ENCODE data around the gene ARHGAP26. TPM values are rescaled to one million over a fixed set of nuclear protein-coding genes. Genes with fewer than 3 reads are reported as not detected.

ARHGAP26 gene
- polyA plus RNA-seq, 3 donors = 26.5 to 56.8 (median 28.7) TPM

DNA sequence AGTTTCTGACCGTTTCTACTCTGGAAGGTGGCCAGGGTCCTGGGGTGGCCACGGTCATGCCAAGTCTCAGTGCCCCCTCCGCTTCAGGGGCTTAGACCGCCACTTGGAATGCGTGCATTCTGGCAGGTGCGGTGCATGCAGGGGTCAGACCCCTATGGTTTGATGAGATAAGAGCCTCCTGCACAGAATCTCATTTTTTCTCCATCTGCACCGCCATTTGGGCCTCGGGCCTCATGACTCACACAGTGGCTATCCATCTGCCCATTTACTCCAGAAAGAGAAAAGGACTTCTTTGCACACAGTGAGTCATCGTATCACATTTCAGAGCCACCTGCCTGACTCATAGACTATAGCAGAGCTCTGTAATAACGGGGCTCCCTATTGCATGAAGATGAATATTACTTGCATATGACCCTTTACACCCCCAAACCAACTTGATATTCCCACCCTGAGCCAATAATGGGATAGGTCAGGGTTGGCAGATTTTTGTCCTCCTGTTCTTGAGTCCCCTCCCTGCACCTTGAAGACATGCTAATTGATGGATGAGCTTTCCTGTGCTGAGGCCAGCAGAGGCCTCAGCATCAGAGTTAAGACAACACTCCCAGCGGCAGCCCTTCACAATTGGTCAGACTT lies 475.9 kb downstream of the ARHGAP26 start:
- Histone ChIP-seq H3K79me2 (ENCODE audit: insufficient read depth, low read length) (no peaks in the 10 kb centered on the region), H3K27me3 (ENCODE audit: control insufficient read depth in 2 of 2, insufficient read depth in 2 of 2, low read length in 2 of 2) (no peaks in the 10 kb centered on the region), H3K9ac (ENCODE audit: insufficient read depth, low read length, poor library complexity, severe bottlenecking) (no peak overlapping the region), H3K4me3 (replicated peaks in 1 of 3; ENCODE audit: low read depth in 2 of 3, low read length in 3 of 3) (no peak overlapping the region), H3K36me3 (replicated peaks in 1 of 2; ENCODE audit: control insufficient read depth in 1 of 2, insufficient read depth in 2 of 2, low read length in 2 of 2) (no peaks in the 10 kb centered on the region), H4K20me1 (ENCODE audit: insufficient read depth, low read length) (no peaks in the 10 kb centered on the region), H3K9me3 (replicated peaks in 1 of 2; ENCODE audit: control insufficient read depth in 1 of 2, insufficient read depth in 1 of 2, low read length in 2 of 2) (peaks cover 0 to 6% of the 10 kb centered on the region in 2 donors), H3K27ac (ENCODE audit: low read depth in 1 of 2, low read length in 2 of 2) (no peak overlapping the region), H2AFZ (ENCODE audit: insufficient read depth, low read depth, low read length, poor library complexity, severe bottlenecking) (no peak overlapping the region), H3K4me1 (ENCODE audit: control insufficient read depth in 1 of 2, insufficient read depth in 2 of 2, low read length in 2 of 2) (peaks cover 4 to 12% of the 10 kb centered on the region in 2 donors), H3K4me2 (replicated peaks; ENCODE audit: extremely low read depth, low read length, poor library complexity, severe bottlenecking) (no peak overlapping the region)
- Mint-ChIP-seq H3K4me1 (peaks cover 17% of the 10 kb centered on the region), H3K36me3 (no peaks in the 10 kb centered on the region), H3K9me3 (peaks cover 5 to 16% (median 8%) of the 10 kb centered on the region in 7 donors), H3K27me3 (ENCODE audit: low read depth in 3 of 3) (peaks cover 0 to 2% (median 0%) of the 10 kb centered on the region in 3 donors), H3K4me3 (no peak overlapping the region), H3K27ac (no peak overlapping the region)
- TF ChIP-seq, protein P1, sequence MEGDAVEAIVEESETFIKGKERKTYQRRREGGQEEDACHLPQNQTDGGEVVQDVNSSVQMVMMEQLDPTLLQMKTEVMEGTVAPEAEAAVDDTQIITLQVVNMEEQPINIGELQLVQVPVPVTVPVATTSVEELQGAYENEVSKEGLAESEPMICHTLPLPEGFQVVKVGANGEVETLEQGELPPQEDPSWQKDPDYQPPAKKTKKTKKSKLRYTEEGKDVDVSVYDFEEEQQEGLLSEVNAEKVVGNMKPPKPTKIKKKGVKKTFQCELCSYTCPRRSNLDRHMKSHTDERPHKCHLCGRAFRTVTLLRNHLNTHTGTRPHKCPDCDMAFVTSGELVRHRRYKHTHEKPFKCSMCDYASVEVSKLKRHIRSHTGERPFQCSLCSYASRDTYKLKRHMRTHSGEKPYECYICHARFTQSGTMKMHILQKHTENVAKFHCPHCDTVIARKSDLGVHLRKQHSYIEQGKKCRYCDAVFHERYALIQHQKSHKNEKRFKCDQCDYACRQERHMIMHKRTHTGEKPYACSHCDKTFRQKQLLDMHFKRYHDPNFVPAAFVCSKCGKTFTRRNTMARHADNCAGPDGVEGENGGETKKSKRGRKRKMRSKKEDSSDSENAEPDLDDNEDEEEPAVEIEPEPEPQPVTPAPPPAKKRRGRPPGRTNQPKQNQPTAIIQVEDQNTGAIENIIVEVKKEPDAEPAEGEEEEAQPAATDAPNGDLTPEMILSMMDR (IDR thresholded peaks at IDR 0.05) = no peak
- whole genome bisulfite sequencing (ENCODE audit: insufficient coverage) = 98% methylated on average over 6 of the region's 11 CpGs
- intact Hi-C loops (cut with micrococcal nuclease) = no loop called here
- peak in 1 of 3 donors; percentile 54 for DNase-seq

DNA sequence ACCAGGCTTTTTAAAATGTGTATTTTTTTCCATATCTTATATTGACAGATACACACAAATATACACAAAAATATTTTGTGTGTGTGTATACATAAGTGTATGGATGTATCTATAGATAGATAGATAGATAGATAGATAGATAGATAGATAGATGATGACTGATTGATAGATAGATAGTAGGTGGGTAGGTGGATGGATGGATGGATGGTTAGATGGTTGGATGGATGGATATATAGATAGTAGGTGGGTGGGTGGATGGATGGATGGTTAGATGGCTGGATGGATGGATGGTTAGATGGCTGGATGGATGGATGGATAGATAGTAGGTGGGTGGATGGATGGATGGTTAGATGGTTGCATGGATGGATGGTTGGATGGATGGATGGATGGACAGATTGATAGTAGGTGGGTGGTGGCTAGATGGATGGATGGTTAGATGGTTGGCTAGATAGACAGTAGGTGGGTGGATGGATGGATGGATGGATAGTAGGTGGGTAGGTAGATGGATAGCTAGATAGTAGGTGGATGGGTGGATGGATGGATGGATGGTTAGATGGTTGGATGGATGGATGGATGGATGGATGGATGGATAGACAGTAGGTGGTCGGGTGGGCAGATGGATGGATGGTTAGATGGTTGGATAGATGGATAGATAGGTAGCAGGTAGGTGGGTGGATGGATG lies 477.1 kb downstream of the ARHGAP26 start:
- H3K27ac Mint-ChIP-seq = peak overlapping the region in 1 of 7 donors; percentile 47
- DNase-seq = no peak
- H3K4me3 Mint-ChIP-seq = no peak overlapping the region
- Histone ChIP-seq H3K36me3 (replicated peaks in 1 of 2; ENCODE audit: control insufficient read depth in 1 of 2, insufficient read depth in 2 of 2, low read length in 2 of 2) (no peaks in the 10 kb centered on the region), H3K9ac (ENCODE audit: insufficient read depth, low read length, poor library complexity, severe bottlenecking) (no peak overlapping the region), H3K27me3 (ENCODE audit: control insufficient read depth in 2 of 2, insufficient read depth in 2 of 2, low read length in 2 of 2) (no peaks in the 10 kb centered on the region), H4K20me1 (ENCODE audit: insufficient read depth, low read length) (no peaks in the 10 kb centered on the region), H3K4me1 (ENCODE audit: control insufficient read depth in 1 of 2, insufficient read depth in 2 of 2, low read length in 2 of 2) (peaks cover 9 to 25% of the 10 kb centered on the region in 2 donors), H3K4me2 (replicated peaks; ENCODE audit: extremely low read depth, low read length, poor library complexity, severe bottlenecking) (no peak overlapping the region), H3K27ac (ENCODE audit: low read depth in 1 of 2, low read length in 2 of 2) (no peak overlapping the region), H3K79me2 (ENCODE audit: insufficient read depth, low read length) (no peaks in the 10 kb centered on the region), H2AFZ (ENCODE audit: insufficient read depth, low read depth, low read length, poor library complexity, severe bottlenecking) (no peak overlapping the region), H3K4me3 (replicated peaks in 1 of 3; ENCODE audit: low read depth in 2 of 3, low read length in 3 of 3) (no peak overlapping the region), H3K9me3 (replicated peaks in 1 of 2; ENCODE audit: control insufficient read depth in 1 of 2, insufficient read depth in 1 of 2, low read length in 2 of 2) (peaks cover 0 to 6% of the 10 kb centered on the region in 2 donors)
- H3K27me3 Mint-ChIP-seq (ENCODE audit: low read depth in 3 of 3) = peaks cover 0 to 2% (median 1%) of the 10 kb centered on the region in 3 donors
- H3K4me1 Mint-ChIP-seq = peaks cover 29% of the 10 kb centered on the region
- peaks cover 5 to 16% (median 8%) of the 10 kb centered on the region in 7 donors for H3K9me3 Mint-ChIP-seq
- WGBS (ENCODE audit: insufficient coverage) = 89% methylated on average over 1 of the region's 1 CpG
- intact Hi-C loops (cut with micrococcal nuclease) = no loop called here
- no peaks in the 10 kb centered on the region for H3K36me3 Mint-ChIP-seq
- TF ChIP-seq, protein P1 (IDR thresholded peaks at IDR 0.05) = no peak
